ENCODE results near the gene ARPC4.

Gene ARPC4

GRCh38 chr3:9793161-9793781 lies 389 bp downstream of the ARPC4 start:
- peak; percentile 63 to 73 (median 66) for DNase-seq

- DNase-seq: no peak
Observed at GRCh38 chr3:9794400-9794799, 1.5 kb downstream of the ARPC4 start.

- peak; percentile 78 to 88 (median 85) for DNase-seq
Observed at GRCh38 chr3:9795207-9795606, 2.3 kb downstream of the ARPC4 start.

- no peak for DNase-seq
Observed at GRCh38 chr3:9797196-9797945, 4.5 kb downstream of the ARPC4 start.

- no peak for DNase-seq
Observed at GRCh38 chr3:9800529-9800928, 7.6 kb downstream of the ARPC4 start.

GRCh38 chr3:9803494-9803893 lies 10.6 kb downstream of the ARPC4 start:
- DNase-seq: no peak

- DNase-seq: no peak
Observed at GRCh38 chr3:9804996-9805395, 12.1 kb downstream of the ARPC4 start.

- DNase-seq: no peak
Observed at GRCh38 chr3:9806137-9806536, 13.3 kb downstream of the ARPC4 start.

GRCh38 chr3:9806688-9807589 lies 14.1 kb downstream of the ARPC4 start:
- DNase-seq: no peak

GRCh38 chr3:9807981-9808344 lies 15.1 kb downstream of the ARPC4 start:
- DNase-seq: no peak

GRCh38 chr3:9808345-9809037 lies 15.6 kb downstream of the ARPC4 start:
- DNase-seq: peak in 2 of 3 donors; percentile 26 to 32

GRCh38 chr3:9809239-9809614 lies 16.3 kb downstream of the ARPC4 start:
- peak in 2 of 3 donors; percentile 12 to 29 for DNase-seq

GRCh38 chr3:9809615-9810432 lies 16.9 kb downstream of the ARPC4 start, which contains the start of gene TTLL3:
TTLL3 (plus strand) TSS chr3:9810262; CDS start chr3:9810662, 400 bp downstream.
- DNase-seq: peak; percentile 52 to 78 (median 63)

- DNase-seq: no peak
Observed at GRCh38 chr3:9810433-9810770, 17.5 kb downstream of the ARPC4 start.

GRCh38 chr3:9810846-9811245 lies 18.0 kb downstream of the ARPC4 start:
- no peak for DNase-seq

- DNase-seq: no peak
Observed at GRCh38 chr3:9812870-9813483, 20.1 kb downstream of the ARPC4 start.

GRCh38 chr3:9815986-9816385 lies 23.1 kb downstream of the ARPC4 start:
- no peak for DNase-seq

- peak; percentile 28 to 39 (median 33) for DNase-seq
Observed at GRCh38 chr3:9817436-9817835, 24.6 kb downstream of the ARPC4 start.

- DNase-seq: no peak
Observed at GRCh38 chr3:9818666-9819335, 25.9 kb downstream of the ARPC4 start.

GRCh38 chr3:9820543-9820942 lies 27.7 kb downstream of the ARPC4 start:
- DNase-seq: no peak

- DNase-seq: no peak
Observed at GRCh38 chr3:9820946-9821345, 28.1 kb downstream of the ARPC4 start.

Data from suppressor macrophage treated with lipopolysaccharide for 1 hour (primary cell).